BE2C (cell line): ENCODE data around the gene OPRL1.
A peak's percentile ranks its signal among the peaks of the same experiment; 100 is the strongest.

Experiments used
- DNase-seq: peaks from one replicate; pipeline ENCODE4 v3.0.0-alpha.2; 2020
- H3K27me3 ChIP-seq: fragments of 250-450 bp; sonication (Bioruptor Pico); 2 replicates; pipeline ENCODE4 v1.5.1; 2020; ENCODE audit warnings: mild to moderate bottlenecking
- H3K36me3 ChIP-seq: fragments of 250-450 bp; sonication (Bioruptor Pico); 2 replicates; pipeline ENCODE4 v1.5.1; 2020; ENCODE audit warnings: mild to moderate bottlenecking
- H3K4me1 ChIP-seq: fragments of 250-450 bp; sonication (Bioruptor Pico); 2 replicates; pipeline ENCODE4 v1.5.1; 2020
- H3K4me3 ChIP-seq: 2 replicates; pipeline ENCODE4 v1.5.1; 2011; ENCODE audit warnings: low read depth, low read length
- H3K9me3 ChIP-seq: fragments of 250-450 bp; sonication (Bioruptor Pico); 2 replicates; pipeline ENCODE4 v1.5.1; 2020
- CTCF ChIP-seq: IDR thresholded peaks from 2 replicates; pipeline ENCODE4 v1.5.1; 2012; ENCODE audit warnings: mild to moderate bottlenecking, low read depth, low read length

Gene OPRL1

GRCh38 chr20:64038224-64038564 is 41.7 kb upstream of the OPRL1 start:
- Histone ChIP-seq H3K27me3 (peaks cover 6% of the 10 kb centered on the region; the same call in 1 of the 2 replicates), H3K4me3 (peak overlapping the region; percentile 61)
- DNase-seq, result no peak

GRCh38 chr20:64038565-64039292 is 41.2 kb upstream of the OPRL1 start:
- TF ChIP-seq CTCF, result peak; percentile 64
- H3K36me3 ChIP-seq, result peaks cover 16% of the 10 kb centered on the region
- H3K4me3 ChIP-seq, result peak overlapping the region; percentile 61
- peaks cover 36% of the 10 kb centered on the region for H3K4me1 ChIP-seq
- no peaks in the 10 kb centered on the region for H3K9me3 ChIP-seq
- peaks cover 6% of the 10 kb centered on the region; the same call in 1 of the 2 replicates for H3K27me3 ChIP-seq
- DNase-seq, result peak; percentile 87

More at GRCh38 chr20:64038224-64038564, 41.7 kb upstream of the OPRL1 start:
- Histone ChIP-seq H3K4me1 (peaks cover 36% of the 10 kb centered on the region), H3K36me3 (peaks cover 21% of the 10 kb centered on the region), H3K9me3 (no peaks in the 10 kb centered on the region)
- TF ChIP-seq CTCF, result no peak

DNA sequence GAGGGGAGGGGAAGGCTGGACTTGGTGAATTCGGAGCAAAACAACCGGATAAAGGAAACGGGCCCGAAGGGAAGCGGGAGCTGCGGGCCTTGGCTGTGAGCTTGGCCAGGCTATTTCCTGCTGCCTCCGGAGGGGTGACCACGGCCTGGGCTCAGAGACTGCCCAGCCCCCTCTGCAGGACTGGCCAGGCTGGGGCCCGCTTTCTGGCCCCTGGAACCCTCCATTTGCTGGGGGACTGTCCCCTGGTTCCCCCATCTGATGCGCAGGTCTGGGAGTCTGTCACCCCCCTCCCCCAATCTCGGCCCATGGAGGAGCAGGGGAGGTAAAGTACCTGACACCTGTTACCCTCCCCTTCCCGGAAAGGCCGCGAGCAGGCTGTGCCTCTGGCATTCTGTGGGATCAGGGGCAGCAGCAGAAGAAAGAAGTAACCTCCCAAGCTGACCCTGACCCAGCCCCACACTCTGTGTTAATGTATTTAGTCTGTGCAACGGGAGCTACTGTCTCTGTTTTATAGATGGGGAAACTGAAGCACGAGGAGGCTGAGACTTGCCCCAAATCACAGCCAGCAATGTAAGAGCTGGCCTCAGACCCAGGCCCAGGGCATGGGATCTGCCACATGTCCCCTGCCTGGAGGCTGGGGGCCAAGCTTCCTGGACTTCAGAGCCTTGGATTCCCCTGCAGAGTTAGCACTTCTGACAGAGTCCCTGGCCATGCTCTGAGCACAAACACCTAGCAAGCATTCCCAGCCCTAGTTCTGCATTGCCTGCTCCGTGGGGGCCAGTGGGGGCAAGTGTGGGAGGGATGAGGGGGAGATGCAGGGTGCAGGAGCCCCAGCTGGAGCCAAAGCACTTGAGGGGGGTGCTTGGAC is 40.4 kb upstream of the OPRL1 start:
- Histone ChIP-seq H3K4me1 (peaks cover 39% of the 10 kb centered on the region), H3K36me3 (peaks cover 8% of the 10 kb centered on the region), H3K9me3 (no peaks in the 10 kb centered on the region), H3K27me3 (peaks cover 6% of the 10 kb centered on the region; the same call in 1 of the 2 replicates), H3K4me3 (peak overlapping the region; percentile 61)
- no peak for TF ChIP-seq CTCF
- DNase-seq, result no peak

GRCh38 chr20:64040231-64041039 is 39.4 kb upstream of the OPRL1 start:
- H3K4me1 ChIP-seq, result peaks cover 43% of the 10 kb centered on the region
- H3K9me3 ChIP-seq, result no peaks in the 10 kb centered on the region
- DNase-seq, result no peak
- H3K36me3 ChIP-seq, result peaks cover 2% of the 10 kb centered on the region; the same call in 1 of the 2 replicates
- H3K27me3 ChIP-seq, result peaks cover 6% of the 10 kb centered on the region; the same call in 1 of the 2 replicates
- TF ChIP-seq CTCF, result no peak
- H3K4me3 ChIP-seq, result no peak overlapping the region

DNA sequence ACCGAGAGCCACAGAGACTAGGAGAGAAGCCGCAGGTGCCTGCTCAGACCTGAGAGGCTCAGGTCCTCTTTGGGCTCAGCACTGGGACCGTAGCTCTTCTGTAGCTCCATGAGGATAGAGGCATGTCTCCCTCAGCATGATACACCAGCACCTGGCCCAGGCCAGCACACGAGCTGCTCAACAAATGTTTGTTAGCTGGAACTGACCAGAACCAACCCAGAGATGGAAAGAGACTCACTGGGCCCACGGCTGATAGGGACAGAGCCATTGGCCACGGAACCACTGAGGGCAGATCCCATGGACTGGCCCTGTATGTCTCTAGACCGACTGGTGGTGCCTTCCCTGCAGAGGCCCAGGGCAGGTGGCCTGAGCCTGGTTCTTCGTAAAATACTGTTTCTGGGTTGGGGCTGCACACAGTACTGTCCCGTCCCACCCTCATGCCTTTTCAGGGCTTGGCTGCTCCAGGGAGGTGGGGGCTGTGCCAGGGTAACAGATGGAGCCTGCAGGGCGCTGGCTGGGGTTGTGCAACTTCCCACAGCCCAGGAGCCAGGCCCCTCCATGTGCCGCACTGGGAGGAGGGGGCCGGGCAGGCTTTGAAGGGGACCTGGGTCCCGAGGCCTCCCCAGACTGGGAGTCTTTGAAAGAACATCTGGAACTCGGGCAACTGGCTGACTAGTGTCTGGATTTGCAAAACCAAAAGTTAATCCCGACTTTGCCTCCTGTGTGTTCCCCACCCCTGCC is 38.7 kb upstream of the OPRL1 start:
- no peak for DNase-seq
- peaks cover 41% of the 10 kb centered on the region for H3K4me1 ChIP-seq
- H3K36me3 ChIP-seq, result no peaks in the 10 kb centered on the region
- peaks cover 6% of the 10 kb centered on the region; the same call in 1 of the 2 replicates for H3K27me3 ChIP-seq
- no peak for TF ChIP-seq CTCF
- H3K9me3 ChIP-seq, result no peaks in the 10 kb centered on the region
- no peak overlapping the region for H3K4me3 ChIP-seq
